Esophagus muscularis mucosa (tissue), 4 donors: ENCODE data around the gene DGKG. TPM values are rescaled to one million over a fixed set of nuclear protein-coding genes. Genes with fewer than 3 reads are reported as not detected.

ENCODE experiments used
- DNase-seq: peaks from one replicate; pipeline ENCODE4 v3.0.0-alpha.2; 2017; ENCODE audit errors: extremely low spot score
- H3K27ac ChIP-seq, 4 donors: fragments of 200-600 bp; sonication (generic); replicated peaks in 1 of 4; 1 replicate in 3 of 4; 2 replicates in 1 of 4; pipeline ENCODE4 v1.5.1; 2016 to 2019; ENCODE audit warnings: mild to moderate bottlenecking in 1 of 4
- H3K27me3 ChIP-seq, 4 donors: fragments of 200-600 bp; sonication (generic); one replicate each; pipeline versions ENCODE4 v1.5.1 to v1.6.0; 2016 to 2019
- H3K36me3 ChIP-seq, 4 donors: fragments of 200-600 bp; sonication (generic); one replicate each; pipeline ENCODE4 v1.5.1; 2016 to 2019
- H3K4me1 ChIP-seq, 4 donors: fragments of 200-600 bp; sonication (generic); one replicate each; pipeline ENCODE4 v1.5.1; 2016 to 2019
- H3K4me3 ChIP-seq, 4 donors: fragments of 200-600 bp; sonication (generic); 1 replicate in 2 of 4; 2 replicates in 2 of 4; pipeline ENCODE4 v1.5.1; 2016 to 2019; ENCODE audit warnings: mild to moderate bottlenecking in 4 of 4, moderate library complexity in 1 of 4
- H3K9me3 ChIP-seq, 4 donors: fragments of 200-600 bp; sonication (generic); 1 replicate in 3 of 4; 2 replicates in 1 of 4; pipeline ENCODE4 v1.5.1; 2016 to 2019
- EP300 ChIP-seq: sonication (generic); formaldehyde crosslinking; IDR thresholded peaks from one replicate; pipeline ENCODE4 v1.6.1; 2017; ENCODE audit warnings: antibody characterized with exemption
- POLR2A ChIP-seq: fragments of 450-650 bp; IDR thresholded peaks from one replicate; pipeline ENCODE4 v1.6.1; 2017; ENCODE audit warnings: antibody characterized with exemption, moderate library complexity, mild to moderate bottlenecking, low read depth
- POLR2AphosphoS5 ChIP-seq, 2 donors: sonication (generic); formaldehyde crosslinking; IDR thresholded peaks; one replicate each; pipeline ENCODE4 v1.6.1; 2017; ENCODE audit warnings: antibody characterized with exemption in 2 of 2
- WGBS: methylation state at CpG from one replicate; pipeline ENCODE4 v1.1.5; 2018; 5-methylcytosine and 5-hydroxymethylcytosine counted together
- intact Hi-C: fragments of 100-400 bp; cut with DNase I; formaldehyde crosslinking; loops from one replicate; pipeline ENCODE4 v1.15.1; 2023
- total RNA-seq, 4 donors: library from RNA; depleted of rRNA; stranded (reverse); fragments of >200 nt; gene quantifications; one replicate each; pipeline versions ENCODE4 v1.1.0 to v1.2.1, GENCODE V29; 2016
- TF ChIP-seq, protein P1 (sequence below), 3 experiments: fragments of 200-600 bp in 2 of 3; fragments of 450-650 bp in 1 of 3; sonication (generic) in 2 of 3; IDR thresholded peaks; one replicate each; pipeline ENCODE4 v1.5.1; 2017 to 2019; ENCODE audit warnings: antibody characterized with exemption in 3 of 3, mild to moderate bottlenecking in 2 of 3, moderate library complexity in 1 of 3

Gene DGKG
- total RNA-seq, 4 donors from 2014 or later = 75.0 to 169 (median 104) TPM

DNA sequence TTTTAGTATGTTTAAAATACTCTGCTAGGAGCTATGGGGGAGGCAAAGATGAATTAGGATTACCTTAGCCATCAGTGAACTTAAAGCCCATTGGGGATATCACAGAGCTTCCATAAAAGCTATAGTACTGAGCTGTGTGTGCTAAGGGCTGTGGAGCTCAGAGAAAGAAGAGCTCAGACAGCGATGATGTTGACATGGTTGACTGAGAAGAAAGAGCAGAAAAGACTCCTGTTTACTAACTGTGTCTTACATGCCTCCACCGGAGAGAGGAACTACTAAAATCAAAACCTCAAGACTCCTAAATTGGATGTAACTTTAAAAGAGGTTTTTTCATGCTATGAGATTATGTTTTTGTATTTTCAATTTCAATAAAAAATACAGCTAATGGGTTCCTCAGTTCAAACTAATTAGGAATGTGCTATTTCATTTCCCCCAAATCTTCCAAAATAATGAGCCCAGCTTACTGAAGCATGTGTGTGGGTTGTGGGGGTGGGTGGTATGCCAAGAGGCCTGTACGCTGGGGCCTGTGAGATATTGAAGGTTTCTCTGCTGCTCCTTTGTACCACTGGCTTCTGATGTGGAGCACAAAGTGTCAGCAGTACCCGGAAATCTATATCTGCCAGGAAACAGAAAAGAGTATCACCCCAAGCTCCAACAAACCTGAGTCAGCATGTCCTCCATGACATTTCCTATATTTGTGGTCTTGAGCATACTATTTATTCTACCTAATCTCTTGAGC lies 22.7 kb downstream of the DGKG start:
- TF ChIP-seq, protein P1, sequence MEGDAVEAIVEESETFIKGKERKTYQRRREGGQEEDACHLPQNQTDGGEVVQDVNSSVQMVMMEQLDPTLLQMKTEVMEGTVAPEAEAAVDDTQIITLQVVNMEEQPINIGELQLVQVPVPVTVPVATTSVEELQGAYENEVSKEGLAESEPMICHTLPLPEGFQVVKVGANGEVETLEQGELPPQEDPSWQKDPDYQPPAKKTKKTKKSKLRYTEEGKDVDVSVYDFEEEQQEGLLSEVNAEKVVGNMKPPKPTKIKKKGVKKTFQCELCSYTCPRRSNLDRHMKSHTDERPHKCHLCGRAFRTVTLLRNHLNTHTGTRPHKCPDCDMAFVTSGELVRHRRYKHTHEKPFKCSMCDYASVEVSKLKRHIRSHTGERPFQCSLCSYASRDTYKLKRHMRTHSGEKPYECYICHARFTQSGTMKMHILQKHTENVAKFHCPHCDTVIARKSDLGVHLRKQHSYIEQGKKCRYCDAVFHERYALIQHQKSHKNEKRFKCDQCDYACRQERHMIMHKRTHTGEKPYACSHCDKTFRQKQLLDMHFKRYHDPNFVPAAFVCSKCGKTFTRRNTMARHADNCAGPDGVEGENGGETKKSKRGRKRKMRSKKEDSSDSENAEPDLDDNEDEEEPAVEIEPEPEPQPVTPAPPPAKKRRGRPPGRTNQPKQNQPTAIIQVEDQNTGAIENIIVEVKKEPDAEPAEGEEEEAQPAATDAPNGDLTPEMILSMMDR (IDR thresholded peaks at IDR 0.05) = no peak
- TF ChIP-seq EP300 (no peak), POLR2A (no peak), POLR2AphosphoS5 (IDR thresholded peaks at IDR 0.05) (no peak)
- H3K36me3 ChIP-seq = no peaks in the 10 kb centered on the region
- H3K27me3 ChIP-seq = no peaks in the 10 kb centered on the region
- intact Hi-C loops = no loop called here
- H3K4me1 ChIP-seq = peaks cover 0 to 91% (median 61%) of the 10 kb centered on the region in 4 donors
- H3K27ac ChIP-seq = peak overlapping the region in 2 of 4 donors; percentile 29 to 51
- H3K4me3 ChIP-seq = no peak overlapping the region
- H3K9me3 ChIP-seq = no peaks in the 10 kb centered on the region
- no peak for DNase-seq
- 85% methylated on average over 4 of the region's 4 CpGs for WGBS

DNA sequence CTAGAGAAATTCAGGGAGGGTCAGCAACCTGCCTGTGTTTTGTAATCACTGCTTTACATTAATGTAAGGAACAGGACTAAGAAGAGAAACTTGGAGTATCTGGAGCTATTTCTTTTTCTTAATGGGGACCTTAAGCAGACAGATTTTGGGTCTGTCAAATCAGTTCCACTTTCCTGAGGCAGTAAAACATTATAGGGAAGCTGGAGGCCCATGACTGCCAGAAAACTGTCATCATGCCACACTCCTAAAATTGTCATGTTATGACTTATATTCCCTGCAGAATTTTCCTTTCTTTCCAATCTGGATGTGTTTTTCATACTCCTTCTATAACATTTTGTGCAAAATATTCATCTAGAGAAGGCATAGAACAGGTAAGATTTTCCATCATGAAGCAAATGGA lies 28.8 kb downstream of the DGKG start:
- H3K36me3 ChIP-seq = no peaks in the 10 kb centered on the region
- no peaks in the 10 kb centered on the region for H3K9me3 ChIP-seq
- DNase-seq = no peak
- no peak overlapping the region for H3K27ac ChIP-seq
- H3K4me3 ChIP-seq = no peak overlapping the region
- H3K4me1 ChIP-seq = peaks cover 0 to 94% (median 64%) of the 10 kb centered on the region in 4 donors
- no peaks in the 10 kb centered on the region for H3K27me3 ChIP-seq
- TF ChIP-seq, protein P1 (IDR thresholded peaks at IDR 0.05) = no peak
- no peak for TF ChIP-seq EP300
- no peak for TF ChIP-seq POLR2AphosphoS5 (IDR thresholded peaks at IDR 0.05)
- TF ChIP-seq POLR2A = no peak
- intact Hi-C loops = no loop called here

DNA sequence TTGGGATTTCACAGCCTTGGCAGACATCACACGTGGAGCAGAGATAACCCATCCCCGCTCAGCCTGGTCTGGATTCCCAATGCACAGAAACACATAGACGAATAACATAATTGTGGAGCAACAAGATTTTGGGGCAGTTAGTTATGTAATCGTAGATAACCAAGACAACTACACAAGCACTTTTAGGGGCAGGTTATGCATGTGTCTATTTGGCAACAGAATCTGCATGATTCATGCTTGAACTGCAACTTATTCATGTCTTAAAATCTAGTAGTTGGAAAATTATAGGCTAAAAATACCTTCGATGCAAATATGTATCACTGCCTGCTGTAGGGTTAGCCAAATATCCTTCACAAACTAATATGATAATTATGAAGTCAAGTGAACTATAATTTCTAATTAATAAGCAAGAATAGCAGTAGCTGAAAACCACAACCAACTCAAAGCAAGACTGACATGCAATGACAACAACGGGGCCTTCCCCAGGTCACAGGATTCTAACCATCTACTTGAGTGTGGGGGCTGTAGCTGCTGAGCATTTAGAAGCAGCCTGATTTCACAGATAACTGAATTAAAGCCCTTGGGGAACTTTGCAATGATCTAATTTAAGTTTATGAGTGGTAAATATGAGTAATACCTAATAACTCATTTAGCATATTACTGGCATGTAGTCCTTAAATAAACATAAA lies 31.1 kb downstream of the DGKG start:
- H3K4me1 ChIP-seq = peaks cover 0 to 92% (median 67%) of the 10 kb centered on the region in 4 donors

DNA sequence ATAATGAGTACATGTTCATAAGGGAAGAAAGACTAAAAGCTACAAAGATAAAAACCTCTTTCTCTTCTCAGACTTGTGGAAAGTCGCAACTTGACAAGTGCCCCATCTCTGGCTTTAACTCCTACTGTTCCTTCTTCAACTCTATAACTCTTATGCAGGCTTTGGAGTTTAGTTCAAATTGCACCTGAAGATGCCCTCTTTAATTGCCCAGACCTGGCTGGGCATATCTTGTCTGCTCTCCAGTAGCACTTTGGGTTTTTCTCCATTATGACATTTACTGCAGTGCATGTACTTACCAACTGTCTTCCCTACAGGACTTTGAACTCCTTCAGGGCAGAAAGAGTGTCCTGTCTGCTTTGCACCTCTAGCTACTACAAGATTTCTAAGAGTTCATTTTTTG lies 32.4 kb downstream of the DGKG start:
- H3K27ac ChIP-seq = no peak overlapping the region
- H3K4me1 ChIP-seq = peaks cover 0 to 82% (median 60%) of the 10 kb centered on the region in 4 donors
- no peaks in the 10 kb centered on the region for H3K36me3 ChIP-seq
- no peak for DNase-seq
- 96% methylated on average over 1 of the region's 1 CpG for WGBS
- H3K4me3 ChIP-seq = no peak overlapping the region
- no peaks in the 10 kb centered on the region for H3K9me3 ChIP-seq
- intact Hi-C loops = no loop called here
- H3K27me3 ChIP-seq = no peaks in the 10 kb centered on the region
- TF ChIP-seq POLR2A (no peak), EP300 (no peak)
- TF ChIP-seq, protein P1 (IDR thresholded peaks at IDR 0.05) = no peak

More for the DNA sequence above, 31.1 kb downstream of the DGKG start:
- H3K36me3 ChIP-seq = no peaks in the 10 kb centered on the region
- H3K27ac ChIP-seq = peak overlapping the region in 1 of 4 donors; percentile 5
- no peaks in the 10 kb centered on the region for H3K9me3 ChIP-seq
- H3K27me3 ChIP-seq = no peaks in the 10 kb centered on the region
- DNase-seq = no peak
- TF ChIP-seq POLR2AphosphoS5 (IDR thresholded peaks at IDR 0.05) = no peak
- intact Hi-C loops = no loop called here
- WGBS = 62% methylated on average over 6 of the region's 6 CpGs
- no peak overlapping the region for H3K4me3 ChIP-seq

DNA sequence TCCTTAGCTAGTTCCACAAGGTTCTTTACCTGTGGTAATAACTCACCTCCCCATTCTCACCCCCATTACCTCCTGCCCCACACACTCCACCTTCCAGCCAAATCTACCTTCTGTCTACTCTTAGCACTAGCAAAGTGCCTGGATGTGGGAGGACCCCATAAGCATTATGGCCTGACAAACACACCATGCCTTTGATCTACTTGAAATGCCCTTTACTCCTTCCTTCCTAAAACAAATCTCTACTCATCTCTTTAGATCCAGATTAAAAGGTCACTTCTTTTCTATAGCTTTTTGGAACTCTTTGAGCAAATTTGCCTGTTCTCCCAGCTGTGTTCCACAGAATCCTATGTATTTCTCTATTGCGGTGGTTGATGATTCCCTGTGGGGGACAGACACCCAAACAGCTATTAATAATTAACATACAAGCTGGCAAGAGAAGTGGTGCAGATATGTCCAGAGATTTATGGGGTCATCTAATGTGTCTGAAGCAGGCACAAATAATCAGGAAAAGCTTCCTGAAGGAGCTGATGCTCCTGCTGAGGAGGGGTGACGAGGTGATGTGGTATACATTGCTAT lies 34.0 kb downstream of the DGKG start:
- WGBS = 88% methylated on average over 2 of the region's 2 CpGs
- Histone ChIP-seq H3K4me1 (peaks cover 0 to 76% (median 51%) of the 10 kb centered on the region in 4 donors), H3K27ac (no peak overlapping the region), H3K9me3 (no peaks in the 10 kb centered on the region), H3K36me3 (no peaks in the 10 kb centered on the region), H3K27me3 (no peaks in the 10 kb centered on the region), H3K4me3 (no peak overlapping the region)
- peak; percentile 39 for DNase-seq
- TF ChIP-seq, protein P1 (IDR thresholded peaks at IDR 0.05) = no peak
- TF ChIP-seq POLR2AphosphoS5 (IDR thresholded peaks at IDR 0.05) (no peak), EP300 (no peak), POLR2A (no peak)
- intact Hi-C loops = no loop called here
